ENCODE results near the gene NRBP1. TPM values are rescaled to one million over a fixed set of nuclear protein-coding genes. Genes with fewer than 3 reads are reported as not detected.

NRBP1 gene
- total RNA-seq, 1 experiment from 2014 or later: 169 TPM

GRCh38 chr2:27380626-27381545 is 47.5 kb upstream of the NRBP1 start, which contains the start of gene ZNF513:
Gene ZNF513, minus strand, starts transcription at chr2:27380734. Its CDS starts 208 bp downstream, at chr2:27380526.
- intact Hi-C loops (cut with micrococcal nuclease; ENCODE audit: unreplicated experiment): loop anchor here (1.0 kb wide), 1 partner anchor 11 kb away; the partner anchor contains the start of genes EIF2B4 and SNX17
- BruUV-seq (replicated peaks): TSS peak; percentile 53
- peaks cover 94% of the 10 kb centered on the region for H3K36me3 Mint-ChIP-seq (ENCODE audit: insufficient read depth, unreplicated experiment)

GRCh38 chr2:27381577-27382181 is 46.8 kb upstream of the NRBP1 start:
- no peaks in the 10 kb centered on the region for H3K27me3 ChIP-seq (replicated peaks; ENCODE audit: control insufficient read depth, insufficient read depth, low read length)
- TSS peak; percentile 56 for BruUV-seq (replicated peaks)
- Mint-ChIP-seq H3K27ac (ENCODE audit: unreplicated experiment) (peak overlapping the region; percentile 98), H3K4me1 (ENCODE audit: low read depth, unreplicated experiment) (peaks cover 11% of the 10 kb centered on the region), H3K4me3 (ENCODE audit: unreplicated experiment) (peak overlapping the region; percentile 85), H3K27me3 (ENCODE audit: insufficient read depth, unreplicated experiment) (no peaks in the 10 kb centered on the region), H3K36me3 (ENCODE audit: insufficient read depth, unreplicated experiment) (peaks cover 88% of the 10 kb centered on the region), H3K9me3 (ENCODE audit: unreplicated experiment) (no peaks in the 10 kb centered on the region)
- peaks cover 15% of the 10 kb centered on the region for H3K4me1 ChIP-seq
- H3K36me3 ChIP-seq (ENCODE audit: control insufficient read depth, insufficient read depth, low read length): peaks cover 6% of the 10 kb centered on the region
- TF ChIP-seq, protein P1, sequence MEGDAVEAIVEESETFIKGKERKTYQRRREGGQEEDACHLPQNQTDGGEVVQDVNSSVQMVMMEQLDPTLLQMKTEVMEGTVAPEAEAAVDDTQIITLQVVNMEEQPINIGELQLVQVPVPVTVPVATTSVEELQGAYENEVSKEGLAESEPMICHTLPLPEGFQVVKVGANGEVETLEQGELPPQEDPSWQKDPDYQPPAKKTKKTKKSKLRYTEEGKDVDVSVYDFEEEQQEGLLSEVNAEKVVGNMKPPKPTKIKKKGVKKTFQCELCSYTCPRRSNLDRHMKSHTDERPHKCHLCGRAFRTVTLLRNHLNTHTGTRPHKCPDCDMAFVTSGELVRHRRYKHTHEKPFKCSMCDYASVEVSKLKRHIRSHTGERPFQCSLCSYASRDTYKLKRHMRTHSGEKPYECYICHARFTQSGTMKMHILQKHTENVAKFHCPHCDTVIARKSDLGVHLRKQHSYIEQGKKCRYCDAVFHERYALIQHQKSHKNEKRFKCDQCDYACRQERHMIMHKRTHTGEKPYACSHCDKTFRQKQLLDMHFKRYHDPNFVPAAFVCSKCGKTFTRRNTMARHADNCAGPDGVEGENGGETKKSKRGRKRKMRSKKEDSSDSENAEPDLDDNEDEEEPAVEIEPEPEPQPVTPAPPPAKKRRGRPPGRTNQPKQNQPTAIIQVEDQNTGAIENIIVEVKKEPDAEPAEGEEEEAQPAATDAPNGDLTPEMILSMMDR (IDR thresholded peaks at IDR 0.05; ENCODE audit: insufficient read depth in 1 of 2, low read depth in 1 of 2, low read length in 1 of 2, severe bottlenecking in 1 of 2, unreplicated experiment in 1 of 2): no peak
- no peaks in the 10 kb centered on the region for H3K9me3 ChIP-seq
- no peak overlapping the region for H3K4me3 ChIP-seq (ENCODE audit: low read depth, low read length)
- intact Hi-C loops (cut with micrococcal nuclease; ENCODE audit: unreplicated experiment): no loop called here
- ChIA-PET POLR2A (interaction anchor here (1.7 kb wide), 1 partner anchor 25 kb away, joined by 7 read pairs; the partner anchor contains the start of gene GTF3C2), CTCF (interaction anchor here (1.1 kb wide), 1 partner anchor 302 kb away, joined by 3 read pairs; no protein-coding TSS in a partner anchor)
- DNase-seq: no peak

More at GRCh38 chr2:27380626-27381545, 47.5 kb upstream of the NRBP1 start, which contains the start of gene ZNF513:
- DNase-seq: peak; percentile 96 to 97
- Histone ChIP-seq H3K36me3 (ENCODE audit: control insufficient read depth, insufficient read depth, low read length) (peaks cover 8% of the 10 kb centered on the region), H3K9me3 (no peaks in the 10 kb centered on the region), H3K4me1 (peaks cover 15% of the 10 kb centered on the region), H3K27me3 (replicated peaks; ENCODE audit: control insufficient read depth, insufficient read depth, low read length) (no peaks in the 10 kb centered on the region), H3K4me3 (ENCODE audit: low read depth, low read length) (peak within 1 kb of the TSS; percentile 82)
- no peaks in the 10 kb centered on the region for H3K9me3 Mint-ChIP-seq (ENCODE audit: unreplicated experiment)
- no peaks in the 10 kb centered on the region for H3K27me3 Mint-ChIP-seq (ENCODE audit: insufficient read depth, unreplicated experiment)
- H3K27ac Mint-ChIP-seq (ENCODE audit: unreplicated experiment): peak within 1 kb of the TSS; percentile 98
- peak within 1 kb of the TSS; percentile 85 for H3K4me3 Mint-ChIP-seq (ENCODE audit: unreplicated experiment)
- peaks cover 11% of the 10 kb centered on the region for H3K4me1 Mint-ChIP-seq (ENCODE audit: low read depth, unreplicated experiment)
- CTCF ChIA-PET: interaction anchor here (1.1 to 1.9 kb wide), 2 partner anchors 11 to 303 kb away, joined by 3 to 6 read pairs; partner anchors contain the start of gene EIF2B4
- TF ChIP-seq, protein P1 (IDR thresholded peaks at IDR 0.05; ENCODE audit: insufficient read depth in 1 of 2, low read depth in 1 of 2, low read length in 1 of 2, severe bottlenecking in 1 of 2, unreplicated experiment in 1 of 2): no peak
- POLR2A ChIA-PET: interaction anchor here (0.6 to 2.0 kb wide), 7 partner anchors 9 to 89 kb away, joined by 3 to 10 read pairs (median 7); partner anchors contain the start of genes EIF2B4, GTF3C2, NRBP1 and PPM1G

Measured in Caco-2 (cell line).